ENCODE results near the gene FGD6.
"Not testable (repeated sequence)": the region's sequence is repeated elsewhere in the genome, so short reads cannot be mapped to it uniquely, and the experiment has no call there.

FGD6 gene

GRCh38 chr12:95138031-95138430, 79.2 kb downstream of the FGD6 start:
- not testable (repeated sequence) for H3K79me1 ChIP-seq (ENCODE audit: low read length); H3K9ac ChIP-seq (ENCODE audit: low read length); H3K79me2 ChIP-seq (ENCODE audit: control insufficient read depth, insufficient read depth, low read length)

GRCh38 chr12:95136598-95136997, 80.7 kb downstream of the FGD6 start:
- H3K36me3 ChIP-seq (ENCODE audit: control insufficient read depth, insufficient read depth, low read length), result peaks cover 2% of the 10 kb centered on the region
- H3K9ac ChIP-seq (ENCODE audit: low read length), result no peak overlapping the region
- no peak overlapping the region for H3K27ac ChIP-seq (ENCODE audit: low read depth, low read length)
- no peak overlapping the region for H3K23ac ChIP-seq (ENCODE audit: low read length)
- H3K4ac ChIP-seq (ENCODE audit: low read depth, low read length), result no peak overlapping the region
- H3K79me1 ChIP-seq (ENCODE audit: low read length), result no peaks in the 10 kb centered on the region
- no peak overlapping the region for H2BK120ac ChIP-seq (ENCODE audit: low read depth, low read length)
- H3K56ac ChIP-seq (ENCODE audit: low read length), result no peak overlapping the region
- H3K4me2 ChIP-seq (ENCODE audit: low read length), result no peak overlapping the region
- H3K4me1 ChIP-seq (ENCODE audit: control insufficient read depth, low read depth, low read length), result no peaks in the 10 kb centered on the region
- no peaks in the 10 kb centered on the region for H3K27me3 ChIP-seq (ENCODE audit: insufficient read depth, low read length, poor library complexity)
- no CpG with 5 or more reads among the region's 1 CpG for WGBS (ENCODE audit: extremely low coverage, insufficient coverage, low lambda C conversion rate)
- H3K18ac ChIP-seq (ENCODE audit: low read length), result no peak overlapping the region
- no peaks in the 10 kb centered on the region for H3K79me2 ChIP-seq (ENCODE audit: control insufficient read depth, insufficient read depth, low read length)
- H3K4me3 ChIP-seq (ENCODE audit: low read length), result no peak overlapping the region
- H2AK5ac ChIP-seq (ENCODE audit: low read length), result no peak overlapping the region
- H2BK5ac ChIP-seq (ENCODE audit: low read length), result no peak overlapping the region
- no peak for DNase-seq
- no peak overlapping the region for H4K5ac ChIP-seq (ENCODE audit: low read length)
- H2BK15ac ChIP-seq (replicated peaks; ENCODE audit: low read depth), result no peak overlapping the region
- no peak overlapping the region for H4K8ac ChIP-seq (ENCODE audit: low read depth, low read length)

More at GRCh38 chr12:95138031-95138430, 79.2 kb downstream of the FGD6 start:
- H3K4me3 ChIP-seq (ENCODE audit: low read length); H2BK15ac ChIP-seq (replicated peaks; ENCODE audit: low read depth); H3K18ac ChIP-seq (ENCODE audit: low read length); H2AK5ac ChIP-seq (ENCODE audit: low read length); H3K27ac ChIP-seq (ENCODE audit: low read depth, low read length); H4K5ac ChIP-seq (ENCODE audit: low read length); H3K36me3 ChIP-seq (ENCODE audit: control insufficient read depth, insufficient read depth, low read length); H4K8ac ChIP-seq (ENCODE audit: low read depth, low read length); H3K27me3 ChIP-seq (ENCODE audit: insufficient read depth, low read length, poor library complexity); H3K4me1 ChIP-seq (ENCODE audit: control insufficient read depth, low read depth, low read length); H2BK120ac ChIP-seq (ENCODE audit: low read depth, low read length); H2BK5ac ChIP-seq (ENCODE audit: low read length); H3K56ac ChIP-seq (ENCODE audit: low read length); DNase-seq; H3K4me2 ChIP-seq (ENCODE audit: low read length); H3K4ac ChIP-seq (ENCODE audit: low read depth, low read length); H3K23ac ChIP-seq (ENCODE audit: low read length): not testable (repeated sequence)
- WGBS (ENCODE audit: extremely low coverage, insufficient coverage, low lambda C conversion rate), result no CpG with 5 or more reads among the region's 8 CpGs

GRCh38 chr12:95134085-95134484, 83.2 kb downstream of the FGD6 start:
- H3K4me3 ChIP-seq (ENCODE audit: low read length), result no peak overlapping the region
- H3K36me3 ChIP-seq (ENCODE audit: control insufficient read depth, insufficient read depth, low read length), result peaks cover 2% of the 10 kb centered on the region
- no peak overlapping the region for H3K9ac ChIP-seq (ENCODE audit: low read length)
- H3K79me1 ChIP-seq (ENCODE audit: low read length), result no peaks in the 10 kb centered on the region
- peaks cover 1% of the 10 kb centered on the region for H3K4me1 ChIP-seq (ENCODE audit: control insufficient read depth, low read depth, low read length)
- peak overlapping the region; percentile 88 for H3K18ac ChIP-seq (ENCODE audit: low read length)
- H3K79me2 ChIP-seq (ENCODE audit: control insufficient read depth, insufficient read depth, low read length), result no peaks in the 10 kb centered on the region
- H3K27me3 ChIP-seq (ENCODE audit: insufficient read depth, low read length, poor library complexity), result no peaks in the 10 kb centered on the region
- H3K27ac ChIP-seq (ENCODE audit: low read depth, low read length), result peak overlapping the region; percentile 50
- WGBS (ENCODE audit: extremely low coverage, insufficient coverage, low lambda C conversion rate), result no CpG with 5 or more reads among the region's 6 CpGs
- no peak overlapping the region for H2BK120ac ChIP-seq (ENCODE audit: low read depth, low read length)
- no peak for DNase-seq
- no peak overlapping the region for H4K8ac ChIP-seq (ENCODE audit: low read depth, low read length)
- peak overlapping the region; percentile 58 for H2BK15ac ChIP-seq (replicated peaks; ENCODE audit: low read depth)
- peak overlapping the region; percentile 1 for H2BK5ac ChIP-seq (ENCODE audit: low read length)
- peak overlapping the region; percentile 68 for H3K4ac ChIP-seq (ENCODE audit: low read depth, low read length)
- H3K4me2 ChIP-seq (ENCODE audit: low read length), result no peak overlapping the region
- no peak overlapping the region for H4K5ac ChIP-seq (ENCODE audit: low read length)
- no peak overlapping the region for H3K23ac ChIP-seq (ENCODE audit: low read length)
- H2AK5ac ChIP-seq (ENCODE audit: low read length), result no peak overlapping the region
- H3K56ac ChIP-seq (ENCODE audit: low read length), result peak overlapping the region; percentile 62

GRCh38 chr12:95131589-95132340, 85.5 kb downstream of the FGD6 start:
- H3K4ac ChIP-seq (ENCODE audit: low read depth, low read length), result no peak overlapping the region
- no peak overlapping the region for H4K5ac ChIP-seq (ENCODE audit: low read length)
- H3K4me1 ChIP-seq (ENCODE audit: control insufficient read depth, low read depth, low read length), result peaks cover 4% of the 10 kb centered on the region
- H3K36me3 ChIP-seq (ENCODE audit: control insufficient read depth, insufficient read depth, low read length), result no peaks in the 10 kb centered on the region
- no peaks in the 10 kb centered on the region for H3K79me1 ChIP-seq (ENCODE audit: low read length)
- no peak for DNase-seq
- peak overlapping the region; percentile 87 for H3K18ac ChIP-seq (ENCODE audit: low read length)
- H2AK5ac ChIP-seq (ENCODE audit: low read length), result no peak overlapping the region
- no peak overlapping the region for H3K9ac ChIP-seq (ENCODE audit: low read length)
- H3K23ac ChIP-seq (ENCODE audit: low read length), result no peak overlapping the region
- H2BK120ac ChIP-seq (ENCODE audit: low read depth, low read length), result peak overlapping the region; percentile 73
- no peaks in the 10 kb centered on the region for H3K79me2 ChIP-seq (ENCODE audit: control insufficient read depth, insufficient read depth, low read length)
- H2BK5ac ChIP-seq (ENCODE audit: low read length), result peak overlapping the region; percentile 26
- H2BK15ac ChIP-seq (replicated peaks; ENCODE audit: low read depth), result peak overlapping the region; percentile 85
- H4K8ac ChIP-seq (ENCODE audit: low read depth, low read length), result peak overlapping the region; percentile 81
- no peak overlapping the region for H3K4me2 ChIP-seq (ENCODE audit: low read length)
- H3K56ac ChIP-seq (ENCODE audit: low read length), result no peak overlapping the region
- peak overlapping the region; percentile 45 for H3K27ac ChIP-seq (ENCODE audit: low read depth, low read length)
- no peak overlapping the region for H3K4me3 ChIP-seq (ENCODE audit: low read length)
- no CpG with 5 or more reads among the region's 10 CpGs for WGBS (ENCODE audit: extremely low coverage, insufficient coverage, low lambda C conversion rate)
- H3K27me3 ChIP-seq (ENCODE audit: insufficient read depth, low read length, poor library complexity), result no peaks in the 10 kb centered on the region

- Histone ChIP-seq H3K4ac (ENCODE audit: low read depth, low read length) (peak overlapping the region; percentile 93), H2AK5ac (ENCODE audit: low read length) (no peak overlapping the region), H3K27ac (ENCODE audit: low read depth, low read length) (peak overlapping the region; percentile 93), H3K79me2 (ENCODE audit: control insufficient read depth, insufficient read depth, low read length) (no peaks in the 10 kb centered on the region), H3K56ac (ENCODE audit: low read length) (no peak overlapping the region), H2BK5ac (ENCODE audit: low read length) (peak overlapping the region; percentile 61), H4K8ac (ENCODE audit: low read depth, low read length) (no peak overlapping the region), H3K27me3 (ENCODE audit: insufficient read depth, low read length, poor library complexity) (no peaks in the 10 kb centered on the region), H4K5ac (ENCODE audit: low read length) (no peak overlapping the region), H3K9ac (ENCODE audit: low read length) (no peak overlapping the region), H2BK120ac (ENCODE audit: low read depth, low read length) (peak overlapping the region; percentile 89), H3K18ac (ENCODE audit: low read length) (no peak overlapping the region), H3K23ac (ENCODE audit: low read length) (no peak overlapping the region), H3K4me1 (ENCODE audit: control insufficient read depth, low read depth, low read length) (peaks cover 4% of the 10 kb centered on the region), H2BK15ac (replicated peaks; ENCODE audit: low read depth) (no peak overlapping the region), H3K79me1 (ENCODE audit: low read length) (no peaks in the 10 kb centered on the region), H3K36me3 (ENCODE audit: control insufficient read depth, insufficient read depth, low read length) (no peaks in the 10 kb centered on the region), H3K4me3 (ENCODE audit: low read length) (no peak overlapping the region), H3K4me2 (ENCODE audit: low read length) (no peak overlapping the region)
- peak; percentile 98 for DNase-seq
- no CpG with 5 or more reads among the region's 1 CpG for WGBS (ENCODE audit: extremely low coverage, insufficient coverage, low lambda C conversion rate)
These were observed 87.2 kb downstream of the FGD6 start for GRCh38 chr12:95130096-95130495.

All from mesendoderm (in vitro differentiated cells).